ENCODE results near the gene PRPS1.
"Not testable (repeated sequence)": the region's sequence is repeated elsewhere in the genome, so short reads cannot be mapped to it uniquely, and the experiment has no call there.

PRPS1 gene

DNA sequence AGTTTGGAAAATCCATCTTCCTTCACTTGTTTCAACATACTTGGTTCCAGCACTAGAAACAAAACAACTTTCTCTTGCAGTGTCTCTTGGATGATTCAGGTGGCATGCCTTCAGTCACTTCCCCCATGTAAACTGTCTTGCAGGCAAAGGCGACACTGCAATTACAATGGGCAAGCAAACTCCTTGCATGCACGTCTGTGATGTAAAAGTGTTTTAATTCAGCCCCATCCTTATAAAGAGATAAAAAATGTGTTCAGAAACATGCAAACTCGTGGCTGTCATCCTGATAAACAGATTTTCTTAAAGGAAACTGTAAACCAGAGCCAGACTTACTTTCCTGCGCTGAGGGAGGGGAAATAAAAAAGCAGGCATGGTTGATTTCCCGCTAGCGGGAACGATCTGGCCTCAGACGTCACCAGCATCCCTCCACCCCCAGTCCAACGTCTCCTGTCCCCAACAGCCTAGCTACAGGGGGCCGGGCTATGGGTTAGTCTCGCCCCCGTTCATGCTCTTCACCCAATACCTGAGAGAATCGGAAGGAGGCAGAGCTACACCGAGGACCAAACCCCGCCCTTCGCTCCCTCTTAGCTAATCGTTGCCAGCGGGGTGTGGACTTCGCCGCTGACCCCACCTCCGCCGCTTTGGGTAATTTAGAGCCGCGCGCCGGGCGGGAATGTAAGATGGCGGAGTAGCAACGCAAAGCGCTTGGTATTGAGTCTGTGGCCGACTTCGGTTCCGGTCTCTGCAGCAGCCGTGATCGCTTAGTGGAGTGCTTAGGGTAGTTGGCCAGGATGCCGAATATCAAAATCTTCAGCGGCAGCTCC, at the start of gene PRPS1:
Gene PRPS1 (plus strand): TSS at position 673 of the 824 bp plus-strand sequence. CDS start 119 bp downstream, at position 792.
- DNase-seq (ENCODE audit: low spot score): peak; percentile 92

DNA sequence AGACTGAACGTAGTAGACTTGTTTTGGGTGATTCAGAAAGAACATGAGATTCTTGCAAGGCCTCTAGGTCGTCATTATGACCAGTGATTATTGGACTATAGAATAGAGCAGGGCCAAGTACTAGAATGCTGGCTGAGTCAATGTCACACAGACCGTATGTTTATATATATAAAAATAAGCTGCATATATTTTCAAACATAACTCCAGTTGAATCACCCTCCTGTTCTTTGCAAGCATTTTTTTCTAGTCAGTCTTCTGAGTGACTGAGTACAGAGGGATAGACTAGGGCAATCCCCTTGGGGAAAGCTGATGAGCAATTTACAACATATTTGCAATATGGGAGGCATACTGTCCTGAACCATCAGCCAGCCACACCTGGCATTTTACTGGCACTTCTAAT, 48.4 kb upstream of the PRPS1 start:
- no peak for DNase-seq (ENCODE audit: low spot score)

DNA sequence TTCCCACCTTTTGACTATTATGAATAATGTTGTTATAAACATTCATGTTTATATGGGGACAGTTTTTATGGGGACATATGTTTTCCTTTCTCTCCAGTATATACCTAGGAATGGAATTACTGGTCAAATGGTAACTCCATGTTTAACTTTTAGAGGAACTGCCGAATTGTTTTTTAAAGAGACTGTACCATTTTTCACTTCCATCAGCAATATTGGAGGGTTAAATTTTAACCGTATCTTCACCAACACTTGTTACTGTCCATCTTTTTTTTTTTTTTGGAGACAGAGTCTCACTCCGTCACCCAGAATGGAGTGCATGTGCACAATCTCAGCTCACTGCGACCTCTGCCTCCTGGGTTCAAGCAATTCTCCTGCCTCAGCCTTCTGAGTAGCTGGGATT, 46.4 kb upstream of the PRPS1 start:
- no peak for DNase-seq (ENCODE audit: low spot score)

DNA sequence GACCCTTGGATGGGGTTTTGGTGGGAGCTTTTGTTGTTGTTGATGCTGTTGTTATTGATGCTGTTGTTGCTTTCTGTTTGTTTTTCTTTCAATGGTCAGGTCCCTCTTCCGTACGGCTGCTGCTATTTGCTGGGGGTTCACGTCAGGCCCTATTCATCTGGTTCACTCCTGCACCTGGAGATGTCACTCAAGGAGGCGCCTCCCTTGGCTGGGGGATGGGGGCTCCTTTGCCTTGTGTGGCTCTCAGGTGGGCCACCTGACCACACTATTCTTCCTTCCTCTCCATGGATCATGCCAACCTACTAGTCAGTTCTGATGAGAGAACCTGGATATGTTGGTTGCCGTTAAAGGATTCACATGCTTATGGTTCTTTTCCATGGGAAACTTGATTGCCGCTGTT, 39.1 kb upstream of the PRPS1 start:
- DNase-seq (ENCODE audit: low spot score): no peak

DNA sequence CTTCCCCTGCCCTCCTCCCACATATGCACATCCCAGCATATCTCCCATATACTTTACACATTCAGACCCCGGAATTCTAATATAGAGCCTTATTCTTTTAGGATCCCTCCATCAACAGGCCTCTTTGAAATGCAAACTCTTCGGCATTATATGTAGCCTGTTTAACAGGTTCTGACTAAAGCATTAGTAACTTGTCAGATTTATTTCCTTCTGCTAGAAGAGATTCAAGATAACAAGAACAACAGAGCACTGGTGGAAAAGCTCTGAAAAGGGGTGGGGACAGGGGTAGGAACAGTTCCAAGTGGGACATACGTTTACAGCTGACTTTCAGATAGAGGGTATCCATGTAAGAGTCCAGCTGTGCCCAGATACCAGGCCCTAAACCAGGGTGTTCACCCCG, 31.7 kb upstream of the PRPS1 start:
- DNase-seq (ENCODE audit: low spot score): no peak

DNA sequence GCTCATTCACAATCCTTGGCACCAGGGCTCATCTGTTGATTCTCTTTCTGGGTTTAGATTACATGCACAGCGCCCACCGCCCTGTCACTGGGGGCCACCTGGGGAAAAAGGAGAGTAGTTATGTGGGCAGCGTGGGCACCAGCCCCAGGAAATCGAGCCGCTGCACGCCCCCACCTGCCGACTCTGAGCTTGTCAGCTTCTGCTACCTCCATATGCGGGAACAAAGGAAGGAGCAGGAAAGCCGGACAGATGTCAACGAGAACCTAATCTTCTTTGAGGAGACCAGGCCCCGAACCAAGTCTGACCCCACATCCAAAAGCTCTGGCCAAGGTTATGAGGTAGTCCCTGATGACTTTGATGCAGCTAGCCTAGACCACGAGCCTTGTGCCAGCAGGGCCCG, 31.0 kb upstream of the PRPS1 start:
- no peak for DNase-seq (ENCODE audit: low spot score)

DNA sequence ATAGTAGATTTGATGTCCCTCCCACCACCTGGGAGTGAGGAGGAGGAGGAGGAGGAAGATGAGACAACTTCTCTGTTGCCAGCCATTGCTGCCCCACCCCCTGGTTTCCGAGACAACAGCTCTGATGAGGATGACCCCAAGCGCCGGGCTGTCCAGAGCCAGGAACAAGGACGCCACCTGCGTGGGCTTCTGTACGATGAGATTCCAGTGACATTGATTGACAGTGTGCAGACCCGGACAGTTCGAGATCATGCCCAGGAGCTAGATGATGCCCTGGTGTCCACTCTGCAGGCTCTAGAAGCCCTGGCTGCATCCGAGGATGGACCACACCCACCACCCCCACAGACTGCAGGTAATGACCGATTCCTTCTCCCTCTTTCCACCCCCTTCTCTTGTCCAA, 30.5 kb upstream of the PRPS1 start:
- no peak for DNase-seq (ENCODE audit: low spot score)

DNA sequence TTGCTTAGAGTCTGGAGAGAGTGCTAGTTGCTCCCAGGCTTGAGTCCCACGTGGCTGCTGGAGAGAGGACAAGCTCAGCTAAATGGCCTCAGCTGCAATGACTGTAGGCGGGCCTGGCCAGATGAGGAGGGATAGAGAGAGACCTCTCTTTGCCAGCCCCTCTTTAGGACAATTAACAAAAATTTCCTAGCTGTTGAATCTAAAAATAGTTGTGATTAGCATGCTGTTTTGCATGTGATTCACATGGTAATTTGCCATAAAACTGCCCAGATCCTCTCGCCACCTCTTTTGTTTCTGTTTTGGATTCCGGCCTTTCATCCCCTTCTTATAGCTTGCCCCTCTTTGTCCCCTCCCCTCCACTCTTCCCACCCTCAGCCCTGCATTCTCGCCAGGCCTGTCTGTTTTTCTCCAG, 28.9 kb upstream of the PRPS1 start:
- DNase-seq (ENCODE audit: low spot score): peak; percentile 20

DNA sequence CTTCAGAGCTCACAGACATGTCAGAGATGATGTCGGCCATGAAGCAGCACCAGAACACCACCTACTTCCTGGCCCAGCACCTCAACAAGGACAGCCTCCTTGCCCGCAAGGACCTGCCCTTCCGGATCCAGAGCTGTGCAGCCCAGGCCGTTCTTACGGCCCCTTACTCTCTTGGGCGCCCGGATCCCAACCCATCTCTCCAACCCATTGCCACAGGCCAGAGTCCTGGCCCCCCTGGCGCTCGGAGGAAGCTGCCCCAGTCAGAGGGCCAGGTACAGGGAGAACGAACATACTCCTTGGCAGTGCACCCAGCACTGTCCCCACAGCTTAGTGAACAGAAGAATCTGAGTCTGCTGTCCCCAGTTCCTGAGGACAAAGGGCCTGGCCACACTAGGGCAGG, 27.9 kb upstream of the PRPS1 start:
- DNase-seq (ENCODE audit: low spot score): no peak

DNA sequence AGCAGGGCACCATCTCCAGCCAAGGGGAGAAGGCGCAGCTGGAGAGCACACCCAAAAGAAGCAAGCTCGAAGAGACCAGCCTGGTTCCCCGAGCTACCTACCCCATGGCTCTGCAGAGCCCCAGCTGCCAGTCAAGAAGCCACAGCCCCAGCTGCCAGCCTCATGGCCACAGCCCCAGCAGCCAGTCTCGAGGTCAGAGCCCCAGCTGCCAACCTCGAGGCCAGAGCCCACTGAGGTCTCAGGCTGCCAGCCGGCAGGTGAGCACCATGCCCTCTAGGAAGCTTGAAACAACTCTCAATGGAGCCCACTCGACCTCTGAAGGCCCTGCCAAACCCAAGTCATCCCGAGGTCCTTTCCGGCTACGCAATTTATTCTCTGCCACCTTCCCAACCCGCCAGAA, 27.0 kb upstream of the PRPS1 start:
- no peak for DNase-seq (ENCODE audit: low spot score)

DNA sequence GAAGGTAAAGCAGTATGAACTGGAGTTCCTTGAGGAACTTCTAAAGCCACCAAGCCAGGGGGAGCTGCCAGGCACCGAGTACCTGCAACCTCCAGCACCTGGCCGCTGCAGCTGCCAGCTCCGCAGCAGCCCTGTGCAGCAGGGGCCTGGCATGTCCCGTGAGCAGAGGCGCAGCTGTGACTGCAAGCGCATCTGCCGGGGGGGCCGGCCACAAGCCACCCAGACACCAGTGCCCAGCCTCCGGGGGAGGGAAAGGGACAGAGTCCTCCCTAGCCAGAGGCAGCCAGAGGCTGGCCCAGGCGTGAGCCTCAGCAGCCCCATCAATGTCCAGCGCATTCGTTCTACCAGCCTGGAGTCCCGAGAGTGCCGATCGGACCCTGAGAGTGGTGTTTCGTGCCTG, 26.6 kb upstream of the PRPS1 start:
- DNase-seq (ENCODE audit: low spot score): no peak

DNA sequence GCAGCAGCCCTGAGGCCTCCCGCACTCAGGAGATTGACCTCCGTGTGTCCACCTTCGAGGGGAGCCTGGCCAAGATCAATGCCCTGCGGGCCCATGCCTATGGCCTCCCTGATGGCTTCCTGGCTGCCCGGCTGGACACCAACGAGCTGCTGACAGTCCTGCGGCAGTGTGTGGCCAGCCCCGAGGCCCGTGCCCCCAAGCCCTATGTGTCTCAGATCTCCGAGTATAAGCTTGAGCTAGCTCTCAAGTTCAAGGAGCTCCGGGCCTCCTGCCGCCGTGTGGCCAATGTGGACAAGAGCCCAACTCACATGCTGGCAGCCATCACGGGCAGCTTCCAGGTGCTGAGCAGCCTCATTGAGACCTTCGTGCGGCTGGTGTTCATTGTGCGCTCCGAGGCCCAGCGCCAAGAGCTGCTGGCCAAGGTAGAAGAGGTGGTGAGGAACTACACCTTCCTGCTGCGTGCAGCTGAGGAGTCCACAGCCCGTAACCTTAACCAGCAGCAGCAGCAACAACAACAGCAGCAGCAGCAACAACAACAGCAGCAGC, 25.5 kb upstream of the PRPS1 start:
- no peak for DNase-seq (ENCODE audit: low spot score)

DNA sequence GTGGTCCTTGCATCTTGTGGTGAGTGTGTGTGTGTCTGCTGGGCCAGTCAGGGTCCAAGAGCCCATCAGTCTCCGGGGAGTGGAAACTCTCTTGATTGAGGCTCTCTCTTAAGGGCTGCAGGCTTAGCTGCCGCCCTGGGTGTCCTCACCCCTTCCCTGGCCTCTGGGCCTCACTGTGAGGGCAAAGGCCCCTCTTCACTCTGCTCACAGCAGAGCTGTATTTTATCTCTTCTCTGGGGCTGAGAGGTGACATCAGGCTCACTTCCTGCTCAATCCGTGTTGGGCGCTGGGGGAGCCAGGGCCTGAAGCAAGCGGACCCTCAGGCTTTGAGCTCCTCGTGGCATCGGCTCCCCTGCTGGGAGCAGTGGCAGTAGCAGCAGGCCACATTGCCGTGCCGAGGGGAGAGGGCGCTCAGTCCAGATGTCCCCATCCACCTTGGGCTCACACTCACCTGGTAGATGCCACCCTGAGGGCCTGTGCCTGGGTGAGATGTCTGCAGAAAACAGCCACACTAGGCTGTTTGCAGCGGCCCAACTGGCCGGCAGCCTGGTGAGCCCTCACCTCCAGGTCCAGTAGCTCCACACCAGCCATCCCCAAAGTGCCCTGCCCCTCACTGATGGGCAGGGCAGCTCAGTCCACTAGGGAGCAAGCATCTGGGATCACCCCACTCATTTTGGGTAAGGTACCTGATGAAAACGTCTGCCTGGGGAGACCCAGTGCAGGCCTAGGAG, 24.7 kb upstream of the PRPS1 start:
- no peak for DNase-seq (ENCODE audit: low spot score)

DNA sequence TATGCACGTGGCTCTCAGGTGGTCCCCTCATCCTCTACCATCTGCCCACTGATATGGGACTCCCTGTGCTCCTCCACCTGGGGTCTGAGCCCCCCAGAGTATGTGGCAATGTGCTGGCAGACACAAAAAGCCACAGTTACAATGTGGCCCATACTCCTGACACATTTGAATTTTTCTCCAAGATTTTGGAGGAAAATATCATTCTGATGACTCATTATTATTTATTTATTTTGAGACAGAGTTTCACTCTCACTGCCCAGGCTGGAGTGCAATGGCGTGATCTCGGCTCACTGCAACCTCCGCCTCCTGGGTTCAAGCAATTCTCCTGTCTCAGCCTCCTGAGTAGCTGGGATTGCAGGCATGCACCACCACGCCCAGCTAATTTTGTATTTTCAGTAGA, 19.2 kb upstream of the PRPS1 start:
- DNase-seq (ENCODE audit: low spot score): not testable (repeated sequence)

DNA sequence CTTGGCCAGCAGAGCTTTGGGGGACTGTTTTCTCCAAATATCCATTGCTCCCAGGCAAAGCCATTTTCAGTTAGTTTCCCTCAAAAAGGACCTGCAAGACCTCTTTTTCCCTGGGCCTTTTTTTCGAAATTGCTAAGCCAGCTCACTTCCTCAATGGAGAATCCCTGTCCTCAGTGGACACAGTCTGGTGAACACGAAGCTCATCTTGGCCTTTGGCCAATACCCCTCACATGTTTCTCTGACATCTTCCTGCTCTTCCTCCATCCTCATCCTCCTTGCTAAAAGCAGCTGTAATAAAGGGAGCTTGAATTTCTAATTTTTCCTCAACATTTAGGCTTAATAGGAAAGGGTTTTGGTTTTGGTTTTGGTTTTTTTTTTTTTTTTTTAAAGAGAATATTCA, 17.6 kb upstream of the PRPS1 start:
- DNase-seq (ENCODE audit: low spot score): no peak

DNA sequence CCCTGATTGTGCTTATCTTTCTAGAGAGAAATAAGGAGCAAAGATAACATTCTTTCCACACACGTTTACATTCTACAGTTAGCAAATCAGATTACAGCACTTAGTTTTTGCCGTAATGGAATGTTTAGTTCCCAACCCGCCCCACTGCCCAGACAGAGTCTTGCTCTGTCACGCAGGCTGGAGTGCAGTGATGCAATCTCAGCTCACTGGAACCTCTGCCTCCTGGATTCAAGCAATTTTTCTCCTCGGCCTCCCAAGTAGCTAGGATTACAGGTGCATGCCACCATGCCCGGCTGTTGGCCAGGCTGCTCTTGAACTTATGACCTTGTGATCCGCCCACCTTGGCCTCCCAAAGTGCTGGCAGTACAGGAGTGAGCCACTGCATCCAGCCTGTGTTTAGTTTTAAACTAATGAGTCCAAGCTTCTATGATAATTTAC, 8.4 kb upstream of the PRPS1 start:
- DNase-seq (ENCODE audit: low spot score): no peak

DNA sequence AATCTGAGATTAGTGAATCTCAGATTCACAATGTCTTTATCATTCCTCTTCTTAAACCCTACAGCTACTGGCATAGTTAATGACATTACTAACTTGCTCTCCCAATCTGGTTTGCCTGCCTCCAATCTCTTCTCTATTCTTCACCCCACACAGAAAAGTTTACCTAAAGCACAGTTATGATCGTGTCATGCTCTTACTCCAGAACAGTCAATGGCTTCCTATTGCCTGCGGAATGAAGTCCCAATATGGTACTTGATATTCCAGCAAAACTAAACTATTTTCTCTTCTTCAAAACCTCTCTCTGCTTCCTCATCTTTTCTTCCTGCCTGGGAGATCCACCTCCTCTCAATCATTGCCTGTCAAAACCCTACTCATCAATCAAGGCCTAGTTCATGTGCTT, 3.4 kb upstream of the PRPS1 start:
- no peak for DNase-seq (ENCODE audit: low spot score)

DNA sequence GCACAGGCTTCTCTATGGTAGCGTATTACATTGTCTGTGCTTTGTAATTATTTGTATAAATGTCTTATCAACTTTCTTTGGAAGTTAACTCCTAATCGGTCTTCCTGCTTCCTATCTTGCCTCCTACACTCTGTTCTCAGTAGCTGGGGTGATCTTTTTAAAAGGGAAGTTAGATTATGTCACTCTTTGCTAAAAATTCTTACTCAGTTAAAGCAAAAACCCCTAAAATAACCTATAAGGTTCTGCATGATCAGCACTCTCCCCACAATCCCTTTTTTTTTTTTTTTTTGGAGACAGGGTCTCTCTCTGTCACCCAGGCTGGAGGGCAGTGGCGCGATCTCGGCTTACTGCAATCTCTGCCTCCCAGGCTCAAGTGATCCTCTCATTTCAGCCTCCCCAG, 2.6 kb upstream of the PRPS1 start:
- no peak for DNase-seq (ENCODE audit: low spot score)

DNA sequence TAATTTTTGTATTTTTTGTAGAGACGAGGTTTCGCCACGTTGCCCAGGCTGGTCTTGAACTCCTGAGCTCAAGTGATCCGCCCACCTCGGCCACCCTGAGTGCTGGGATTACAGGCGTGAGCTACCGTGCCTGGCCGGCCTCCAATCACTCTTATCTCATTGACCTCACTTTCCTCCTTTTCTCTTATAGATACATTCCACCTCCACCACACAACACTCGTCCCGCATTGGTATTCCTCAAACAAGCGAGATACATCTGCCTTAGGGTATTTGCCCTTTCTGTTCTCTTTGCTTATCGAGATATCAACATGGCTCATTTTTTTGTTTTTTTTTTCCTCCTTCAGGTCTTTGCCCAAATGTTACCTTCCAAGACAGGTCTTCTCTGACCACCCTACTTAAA, 1.8 kb upstream of the PRPS1 start:
- no peak for DNase-seq (ENCODE audit: low spot score)

DNA sequence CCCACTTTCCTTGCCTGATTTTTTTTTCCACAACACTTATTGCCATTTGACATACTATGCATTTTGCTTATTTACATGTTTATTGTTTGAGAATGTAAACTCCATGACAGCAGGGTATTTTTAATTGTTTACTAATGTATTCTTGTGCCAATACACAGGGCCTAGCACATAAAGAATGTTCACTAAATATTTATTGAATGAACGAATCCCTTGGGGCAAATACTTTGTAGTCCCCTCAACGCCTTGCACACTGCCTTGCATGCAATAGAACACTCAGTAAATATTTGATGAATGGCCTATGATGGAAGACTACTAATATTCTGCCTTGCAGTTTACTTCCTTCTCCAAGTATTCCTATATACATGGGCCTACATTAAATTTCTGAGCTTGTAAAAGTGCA, 1.4 kb upstream of the PRPS1 start:
- no peak for DNase-seq (ENCODE audit: low spot score)

DNA sequence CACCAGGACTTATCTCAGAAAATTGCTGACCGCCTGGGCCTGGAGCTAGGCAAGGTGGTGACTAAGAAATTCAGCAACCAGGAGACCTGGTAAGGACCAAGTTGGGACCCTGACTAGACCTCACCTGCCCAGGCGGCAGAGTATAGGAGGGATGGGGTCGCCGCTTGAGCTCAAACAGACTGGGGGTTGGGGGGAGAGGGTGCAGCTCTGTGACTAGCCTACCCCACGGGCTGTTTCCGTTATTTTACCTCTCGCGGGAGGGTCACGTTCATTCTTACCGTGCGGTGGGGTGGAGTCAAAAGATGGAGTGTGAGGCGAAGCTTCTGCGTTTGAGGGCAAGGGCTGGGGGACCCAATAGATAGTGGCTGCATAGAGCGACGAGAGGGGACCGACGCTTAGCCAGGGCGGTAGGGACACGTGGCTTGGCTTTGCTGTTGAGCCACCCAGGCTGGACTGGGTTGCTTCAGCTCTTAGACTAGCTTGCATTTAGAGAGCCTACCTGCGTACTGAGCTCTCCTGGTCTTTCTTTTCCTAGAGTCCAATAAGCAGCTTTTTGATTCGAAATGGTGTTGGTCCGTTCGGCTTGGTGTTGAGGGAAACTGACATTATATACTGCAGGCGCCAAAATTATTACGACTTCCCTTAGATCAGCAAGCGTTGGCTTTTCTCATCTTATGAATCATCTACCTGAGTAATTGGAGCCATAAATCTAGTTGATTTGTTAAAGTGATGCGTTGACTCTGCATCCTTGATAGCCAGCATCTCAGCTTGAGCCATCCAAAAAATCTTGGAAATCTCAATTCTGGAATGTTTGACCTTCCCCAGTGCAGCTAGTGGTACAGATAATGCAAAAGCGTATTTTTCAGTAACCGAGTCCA, 591 bp downstream of the PRPS1 start:
- peak; percentile 21 for DNase-seq (ENCODE audit: low spot score)

DNA sequence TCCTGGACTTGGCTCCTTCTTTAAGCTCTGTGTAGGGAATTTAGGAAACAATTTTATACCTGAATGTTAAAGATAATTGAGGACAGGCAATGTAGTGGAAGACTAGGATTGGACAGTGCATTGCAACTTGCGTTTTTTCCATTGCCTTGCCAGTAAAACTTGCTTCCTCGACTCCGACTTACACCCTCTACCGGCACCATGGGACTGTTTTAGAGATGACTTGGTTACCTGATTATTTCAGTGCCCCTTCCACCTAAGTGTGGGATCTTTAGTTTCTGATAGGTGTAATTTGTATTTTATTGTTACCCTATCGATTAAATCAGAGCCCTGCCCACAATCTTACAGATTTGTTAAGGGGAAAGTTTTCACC, 1.2 kb downstream of the PRPS1 start:
- peak; percentile 25 for DNase-seq (ENCODE audit: low spot score)
